ENCODE results near the gene FKBP1A. TPM values are rescaled to one million over a fixed set of nuclear protein-coding genes. Genes with fewer than 3 reads are reported as not detected.

Gene FKBP1A
- 100 to 1,000 TPM in 3 of 4 donors, 10 to 100 TPM in 1; 76.2 to 132 (median 102) TPM for total RNA-seq

- TF ChIP-seq CTCF (IDR thresholded peaks at IDR 0.05), result peak in 5 of 6 experiments; percentile 10 to 44 (median 31)
- peak in 3 of 4 donors; percentile 67 to 93 (median 82) for TF ChIP-seq POLR2A (IDR thresholded peaks at IDR 0.05)
- DNase-seq, result peak; percentile 64
- Histone ChIP-seq H3K4me1 (peaks cover 25 to 54% (median 41%) of the 10 kb centered on the region in 3 donors), H3K9me3 (no peaks in the 10 kb centered on the region), H3K4me3 (peak within 1 kb of the TSS; percentile 62 to 97 (median 92)), H3K27ac (peak within 1 kb of the TSS; percentile 80 to 92 (median 91)), H3K36me3 (no peaks in the 10 kb centered on the region), H3K27me3 (peaks cover 0 to 28% (median 0%) of the 10 kb centered on the region in 4 donors)
- WGBS, 2 donors, result 12 to 13% methylated on average over 2 to 4 of the region's 79 CpGs
- intact Hi-C loops (cut with DNase I), result loop anchor here (10.0 kb wide), 1 partner anchor 78 kb away; no protein-coding TSS in a partner anchor
Observed at GRCh38 chr20:1392693-1393506, at the start of gene FKBP1A. Gene FKBP1A (minus strand): TSS chr20:1393054. CDS start chr20:1392998, 56 bp downstream.

- DNase-seq, result no peak
- H3K4me3 ChIP-seq, result no peak overlapping the region
- no peaks in the 10 kb centered on the region for H3K27me3 ChIP-seq
- no peaks in the 10 kb centered on the region for H3K9me3 ChIP-seq
- TF ChIP-seq CTCF (IDR thresholded peaks at IDR 0.05), result no peak
- TF ChIP-seq POLR2A (IDR thresholded peaks at IDR 0.05), result no peak
- WGBS, 2 donors, result 93 to 100% methylated on average over 1 to 2 of the region's 2 CpGs
- H3K4me1 ChIP-seq, result no peaks in the 10 kb centered on the region
- intact Hi-C loops (cut with DNase I), result loop anchor here (5.0 kb wide), 1 partner anchor 130 kb away; no protein-coding TSS in a partner anchor
- H3K36me3 ChIP-seq, result peaks cover 40 to 81% (median 44%) of the 10 kb centered on the region in 3 donors
- H3K27ac ChIP-seq, result no peak overlapping the region
Observed at GRCh38 chr20:1442304-1442703, 49.5 kb upstream of the FKBP1A start.

- TF ChIP-seq CTCF (IDR thresholded peaks at IDR 0.05) (no peak), POLR2A (IDR thresholded peaks at IDR 0.05) (no peak)
- no peaks in the 10 kb centered on the region for H3K9me3 ChIP-seq
- no peak overlapping the region for H3K4me3 ChIP-seq
- WGBS, 2 donors, result 20 to 93% methylated on average over 1 to 3 of the region's 3 CpGs
- H3K36me3 ChIP-seq, result peaks cover 38 to 70% (median 43%) of the 10 kb centered on the region in 3 donors
- no peak overlapping the region for H3K27ac ChIP-seq
- H3K27me3 ChIP-seq, result no peaks in the 10 kb centered on the region
- no peaks in the 10 kb centered on the region for H3K4me1 ChIP-seq
- intact Hi-C loops (cut with DNase I), result loop anchor here (5.0 kb wide), 1 partner anchor 129 kb away; no protein-coding TSS in a partner anchor
- DNase-seq, result no peak
Observed at GRCh38 chr20:1441133-1441532, 48.3 kb upstream of the FKBP1A start.

- no peak overlapping the region for H3K27ac ChIP-seq
- intact Hi-C loops (cut with DNase I), result loop anchor here (5.0 kb wide), 1 partner anchor 128 kb away; no protein-coding TSS in a partner anchor
- WGBS, 2 donors, result 62 to 82% methylated on average over 3 to 6 of the region's 6 CpGs
- no peaks in the 10 kb centered on the region for H3K27me3 ChIP-seq
- no peaks in the 10 kb centered on the region for H3K9me3 ChIP-seq
- DNase-seq, result no peak
- H3K36me3 ChIP-seq, result peaks cover 27 to 58% (median 32%) of the 10 kb centered on the region in 3 donors
- no peaks in the 10 kb centered on the region for H3K4me1 ChIP-seq
- H3K4me3 ChIP-seq, result no peak overlapping the region
- TF ChIP-seq CTCF (IDR thresholded peaks at IDR 0.05) (peak in 1 of 6 experiments; percentile 41), POLR2A (IDR thresholded peaks at IDR 0.05) (no peak)
Observed at GRCh38 chr20:1440024-1440423, 47.2 kb upstream of the FKBP1A start.

GRCh38 chr20:1438361-1438760 is 45.5 kb upstream of the FKBP1A start:
- no peaks in the 10 kb centered on the region for H3K9me3 ChIP-seq
- no peak for DNase-seq
- H3K4me3 ChIP-seq, result no peak overlapping the region
- H3K27ac ChIP-seq, result no peak overlapping the region
- WGBS, 2 donors, result 50% methylated on average over 1 of the region's 1 CpG; no CpG with 5 or more reads in 1 of the 2 donors
- H3K36me3 ChIP-seq, result peaks cover 12 to 49% (median 16%) of the 10 kb centered on the region in 3 donors
- intact Hi-C loops (cut with DNase I), result no loop called here
- H3K4me1 ChIP-seq, result no peaks in the 10 kb centered on the region
- H3K27me3 ChIP-seq, result no peaks in the 10 kb centered on the region
- TF ChIP-seq CTCF (IDR thresholded peaks at IDR 0.05), result no peak
- no peak for TF ChIP-seq POLR2A (IDR thresholded peaks at IDR 0.05)
